NCI-H128 (cell line): ENCODE results near the gene ABAT.
A peak's percentile ranks its signal among the peaks of the same experiment; 100 is the strongest.
"Not testable (repeated sequence)": the region's sequence is repeated elsewhere in the genome, so short reads cannot be mapped to it uniquely, and the experiment has no call there.

Source experiments
- DNase-seq: peaks from one replicate; lab custom pipeline; 2025; ENCODE audit not compliant: unreplicated experiment; lab: John Stamatoyannopoulos, UW

The ABAT gene

DNA sequence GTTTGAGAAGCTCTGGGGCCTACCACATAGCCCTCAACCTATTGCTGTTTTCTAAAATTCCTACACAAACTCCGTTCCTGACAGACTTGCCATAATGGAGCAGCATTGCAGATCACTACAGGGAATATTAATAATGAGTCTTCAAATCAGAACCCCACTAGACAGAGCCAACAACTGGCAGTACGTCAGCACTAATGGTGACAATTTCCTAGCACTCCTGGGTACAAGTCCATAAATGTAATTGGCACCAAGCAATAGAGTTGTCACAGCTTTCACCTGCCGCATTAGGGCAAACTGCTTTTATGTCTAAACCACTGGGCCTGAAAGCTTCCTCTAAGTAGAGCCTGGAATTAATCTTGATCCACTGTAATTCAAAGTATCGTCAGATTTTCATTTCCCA is 25.5 kb upstream of the ABAT start:
- DNase-seq, result no peak

DNA sequence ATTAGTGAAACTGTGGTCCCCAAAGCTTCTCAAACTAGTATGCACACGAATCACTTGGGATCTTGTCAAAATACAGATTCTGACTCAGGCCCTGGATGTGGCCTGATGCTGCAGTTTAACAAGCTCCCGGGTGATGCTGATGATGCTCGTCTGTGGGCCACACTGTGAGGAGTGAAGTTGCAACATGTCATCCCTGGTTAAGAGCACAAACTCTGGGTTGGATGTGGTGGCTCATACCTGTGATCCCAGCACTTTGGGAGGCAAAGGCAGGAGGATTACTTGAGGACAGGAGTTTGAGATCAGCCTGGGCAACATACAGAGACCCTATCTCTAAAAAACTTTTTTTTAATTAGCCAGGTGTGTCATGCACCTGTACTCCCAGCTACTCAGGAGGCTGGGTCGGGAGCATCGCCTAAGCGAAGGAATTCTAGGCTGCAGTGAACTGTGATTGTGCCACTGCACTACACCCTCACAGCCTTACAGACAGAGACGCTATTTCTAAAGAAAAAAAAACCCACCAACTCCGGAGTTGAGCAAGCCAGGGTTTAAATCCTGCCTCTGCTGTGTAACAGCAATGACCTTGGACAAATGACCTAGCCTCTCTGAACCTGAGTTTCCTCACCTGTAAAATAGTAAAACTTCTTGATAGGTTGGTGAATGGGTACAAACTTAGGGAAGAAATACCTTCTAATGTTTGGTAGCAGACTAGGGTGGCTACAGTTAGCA is 24.4 kb upstream of the ABAT start:
- DNase-seq, result no peak

DNA sequence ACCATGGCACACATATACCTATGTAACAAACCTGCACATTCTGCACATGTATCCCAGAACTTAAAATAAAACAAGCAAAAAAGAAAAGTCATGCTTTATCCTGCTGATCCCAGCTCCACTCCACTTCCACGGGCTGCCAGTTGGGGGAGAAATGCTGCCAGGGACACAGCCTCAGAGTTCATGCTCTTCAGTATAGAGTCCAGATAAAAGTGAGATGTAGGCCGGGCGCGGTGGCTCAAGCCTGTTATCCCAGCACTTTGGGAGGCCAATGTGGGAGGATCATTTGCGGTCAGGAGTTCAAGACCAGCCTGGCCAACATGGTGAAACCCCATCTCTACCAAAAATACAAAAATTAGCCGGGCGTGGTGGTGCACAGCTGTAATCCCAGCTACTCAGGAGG is 22.5 kb upstream of the ABAT start:
- DNase-seq, result not testable (repeated sequence)

DNA sequence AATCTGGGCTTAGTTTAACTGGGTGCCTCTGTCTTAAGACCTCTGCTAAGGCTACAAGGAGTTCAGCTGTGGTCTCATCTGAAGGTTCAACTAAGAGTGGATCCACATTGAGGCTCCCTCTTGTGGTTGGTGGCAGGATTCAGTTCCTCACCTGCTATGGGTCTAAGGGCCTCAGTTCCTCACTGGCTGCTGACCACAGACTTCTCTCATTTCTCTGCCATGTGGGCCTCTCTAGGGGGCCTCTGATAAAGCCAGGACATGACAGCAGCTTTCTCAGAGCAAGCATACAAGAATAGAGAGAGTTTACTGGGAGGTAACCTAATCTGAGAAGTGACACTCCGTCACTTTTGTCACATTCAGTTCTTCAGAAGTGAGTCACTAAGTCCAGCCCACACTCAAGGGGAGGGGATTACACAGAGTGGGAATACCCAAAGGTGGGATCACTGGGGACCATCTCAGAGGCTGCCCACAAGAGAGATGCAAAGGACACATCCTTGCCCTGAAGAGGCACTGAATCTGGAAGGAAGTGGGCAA is 19.2 kb upstream of the ABAT start:
- no peak for DNase-seq

DNA sequence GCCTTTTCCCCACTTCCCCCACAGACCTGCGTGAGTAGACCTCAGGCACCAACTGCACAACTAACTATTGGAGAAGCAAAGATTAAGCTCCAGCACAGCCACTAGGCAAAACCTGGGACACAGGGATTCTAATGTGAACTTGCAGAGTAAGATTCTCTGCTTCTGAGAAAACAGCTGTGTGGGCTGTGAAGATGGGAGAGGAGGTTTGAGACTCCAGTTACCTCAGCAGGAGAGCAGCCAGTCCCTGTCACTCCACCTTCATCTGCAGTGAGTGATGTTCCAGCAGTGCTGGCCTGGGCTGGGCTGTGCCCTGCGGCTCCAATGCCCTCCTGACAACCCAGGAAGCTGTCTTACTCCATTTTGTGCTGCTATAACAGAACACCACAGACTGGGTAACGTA is 18.0 kb upstream of the ABAT start:
- no peak for DNase-seq

DNA sequence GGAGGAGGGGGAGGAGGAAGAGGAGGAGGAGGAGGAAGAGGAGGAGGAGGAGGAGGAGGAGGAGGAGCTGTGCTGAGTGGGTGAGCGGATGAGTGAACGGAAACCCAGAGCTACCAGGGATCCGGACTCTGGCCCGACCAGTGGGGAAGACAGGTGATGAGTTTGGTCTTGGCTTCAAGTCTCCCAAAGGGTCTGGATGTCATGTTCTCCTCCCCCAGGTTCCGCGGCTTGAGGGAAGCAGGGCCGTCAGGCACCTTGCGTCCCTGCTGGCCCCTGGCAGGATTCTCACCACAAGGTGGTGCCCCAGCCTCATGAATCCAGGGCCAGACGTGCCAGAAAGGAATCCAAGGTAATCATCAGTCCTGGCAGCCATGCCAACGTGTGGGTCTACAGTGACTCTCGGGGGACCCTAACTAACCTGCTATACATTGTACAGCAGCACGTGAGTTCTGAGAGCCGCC is 13.5 kb upstream of the ABAT start:
- peak; percentile 47 for DNase-seq

DNA sequence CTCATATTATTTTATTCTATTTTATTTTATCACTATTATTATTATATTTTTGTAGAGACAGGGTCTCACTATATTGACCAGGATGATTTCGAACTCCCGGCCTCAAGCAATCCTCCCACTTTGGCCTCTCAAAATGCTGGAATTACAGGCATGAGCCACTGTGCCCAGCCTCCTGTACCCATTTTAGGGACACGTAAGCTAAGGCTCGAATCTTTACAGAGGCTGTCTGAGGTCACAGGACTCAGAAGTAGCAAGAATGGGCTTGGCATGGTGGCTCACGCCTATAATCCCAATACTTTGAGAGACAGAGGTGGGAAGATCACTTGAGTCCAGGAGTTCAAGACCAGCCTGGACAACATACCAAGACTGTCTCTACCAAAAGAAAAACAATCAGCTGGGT is 12.7 kb upstream of the ABAT start:
- no peak for DNase-seq

DNA sequence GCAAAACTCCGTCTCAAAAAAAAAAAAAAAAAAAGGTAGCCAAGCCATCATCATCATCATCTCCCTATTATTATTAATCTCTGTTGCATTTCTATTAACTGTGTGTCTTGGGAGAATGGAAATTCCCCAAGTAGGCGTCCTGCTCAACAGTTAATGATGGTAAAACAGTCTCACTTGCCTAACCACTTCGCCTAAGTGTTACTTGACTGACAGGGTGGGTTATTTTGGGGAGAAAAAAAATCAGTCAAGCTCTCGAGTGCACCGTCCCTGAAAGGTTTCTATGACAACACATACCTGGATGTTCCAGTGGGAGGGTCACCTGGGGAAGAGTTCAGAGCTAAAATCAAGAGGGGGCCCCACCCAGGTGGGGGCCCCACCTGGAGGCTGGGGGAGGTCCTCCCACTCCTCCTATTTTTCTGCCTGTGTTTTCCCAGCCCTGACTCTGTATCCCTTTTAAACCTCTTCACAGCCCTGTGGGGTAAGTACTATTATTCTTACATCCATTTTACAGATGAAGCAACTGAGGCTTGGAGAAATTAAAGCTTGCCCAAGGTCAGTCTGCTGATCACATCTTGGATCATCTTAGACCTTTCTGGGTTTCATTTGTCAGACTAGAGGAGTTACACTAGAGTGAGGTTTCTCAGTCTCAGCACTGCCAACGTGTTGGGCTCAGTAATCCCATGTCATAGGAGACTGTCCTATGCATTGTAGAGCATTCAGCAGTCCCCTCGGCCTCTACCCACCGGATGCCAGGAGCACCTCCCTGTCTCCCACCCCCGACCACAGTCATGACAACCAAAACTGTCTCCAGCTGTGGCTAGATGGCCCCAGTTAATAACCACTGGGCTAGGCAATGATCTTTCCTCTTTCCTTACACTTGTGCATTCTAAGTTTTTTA is 11.0 kb upstream of the ABAT start:
- no peak for DNase-seq

DNA sequence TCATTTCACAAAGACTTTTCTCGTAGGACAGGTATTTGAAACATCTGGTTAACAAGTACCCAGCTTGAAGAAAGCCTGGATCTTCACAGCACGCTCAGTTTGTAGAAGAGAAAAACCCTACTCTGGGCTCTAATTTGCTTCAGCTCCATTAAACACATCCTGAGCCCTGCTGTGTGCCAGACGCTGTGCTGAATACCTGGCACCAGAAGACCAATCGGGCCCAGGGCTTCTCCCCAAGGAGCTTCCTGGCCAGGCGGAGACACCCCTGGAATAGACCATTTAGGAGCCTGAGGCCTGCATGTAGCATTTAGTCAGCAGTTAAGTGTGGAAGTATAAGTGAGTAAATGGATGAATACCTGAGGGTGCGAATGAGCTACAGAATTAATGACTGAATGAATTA is 8.9 kb upstream of the ABAT start:
- no peak for DNase-seq

DNA sequence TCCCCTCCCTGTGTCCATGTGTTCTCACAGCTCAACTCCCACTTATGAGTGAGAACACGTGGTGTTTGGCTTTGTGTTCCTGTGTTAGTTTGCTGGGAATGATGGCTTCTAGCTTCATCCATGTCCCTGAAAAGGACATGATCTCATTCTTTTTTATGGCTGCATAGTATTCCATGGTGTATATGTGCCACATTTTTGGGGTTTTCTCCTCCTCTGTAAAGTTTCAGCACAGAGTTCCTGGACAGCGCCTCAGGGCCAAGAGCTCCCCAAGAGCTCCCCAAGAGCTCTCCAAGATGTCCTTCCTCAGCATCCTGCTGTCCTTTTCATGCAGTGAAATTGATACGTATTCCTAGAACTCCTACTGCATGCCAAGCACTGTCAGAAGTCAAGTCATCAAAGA is 6.9 kb upstream of the ABAT start:
- no peak for DNase-seq

DNA sequence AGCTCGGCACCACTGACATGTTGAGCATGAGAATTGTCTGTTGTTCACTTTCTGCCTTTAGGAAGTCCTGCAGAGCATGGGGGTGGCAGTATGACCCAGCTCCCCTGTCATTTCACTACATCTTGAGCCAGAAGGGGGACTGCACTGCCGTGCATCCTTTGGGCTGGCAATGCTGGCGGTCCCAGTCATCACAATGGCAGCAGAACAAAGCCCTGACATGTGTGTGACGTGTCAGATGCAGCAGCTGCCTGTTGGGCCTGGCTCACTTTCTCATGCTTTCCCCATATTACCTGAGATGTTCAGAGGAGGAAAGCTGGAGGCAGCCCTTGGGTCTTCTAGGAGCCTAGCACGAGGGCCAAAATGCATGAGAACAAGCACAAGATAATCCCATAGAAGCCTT is 6.3 kb upstream of the ABAT start:
- no peak for DNase-seq

DNA sequence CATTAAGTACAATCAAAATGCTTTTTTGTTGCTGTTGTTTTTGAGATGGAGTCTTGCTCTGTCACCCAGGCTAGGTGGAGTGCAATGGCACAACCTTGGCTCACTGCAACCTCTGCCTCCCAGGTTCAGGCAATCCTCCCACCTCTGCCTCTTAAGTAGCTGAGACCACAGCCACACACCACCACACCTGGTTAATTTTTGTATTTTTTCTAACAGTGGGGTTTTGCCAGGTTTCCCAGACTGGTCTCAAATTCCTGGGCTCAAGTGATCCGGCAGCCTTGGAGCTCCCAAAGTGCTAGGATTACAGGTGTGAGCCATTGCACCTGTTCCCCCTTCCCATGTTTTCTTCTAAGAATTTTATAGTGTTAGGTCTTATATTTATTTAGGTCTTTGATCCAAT is 4.9 kb upstream of the ABAT start:
- no peak for DNase-seq

DNA sequence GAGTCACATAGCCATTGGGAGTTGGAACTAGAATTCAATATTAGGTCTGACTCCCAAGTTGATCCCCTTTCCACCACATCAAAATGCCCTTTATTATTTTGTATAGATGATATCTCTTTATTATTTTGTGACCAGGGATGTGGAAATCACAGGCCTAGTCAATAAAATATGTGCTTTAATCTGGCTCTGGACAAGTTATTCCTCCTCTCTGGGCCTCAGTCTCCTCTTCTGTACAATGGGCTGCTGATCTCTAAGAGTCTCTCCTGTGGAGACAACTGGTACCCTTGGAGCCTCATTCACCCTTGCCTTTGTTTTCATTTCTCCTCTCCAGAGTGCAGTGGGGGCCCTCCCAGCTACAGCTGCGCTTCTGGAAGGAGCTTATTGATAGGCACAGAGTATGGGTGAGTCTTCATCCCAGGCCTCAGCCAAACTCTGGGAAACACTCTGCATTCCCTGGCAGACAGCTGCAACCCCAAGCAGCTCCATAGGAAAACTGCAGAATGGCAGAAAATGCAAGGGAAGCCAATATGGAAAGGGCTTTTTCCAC is 4.3 kb upstream of the ABAT start:
- no peak for DNase-seq

DNA sequence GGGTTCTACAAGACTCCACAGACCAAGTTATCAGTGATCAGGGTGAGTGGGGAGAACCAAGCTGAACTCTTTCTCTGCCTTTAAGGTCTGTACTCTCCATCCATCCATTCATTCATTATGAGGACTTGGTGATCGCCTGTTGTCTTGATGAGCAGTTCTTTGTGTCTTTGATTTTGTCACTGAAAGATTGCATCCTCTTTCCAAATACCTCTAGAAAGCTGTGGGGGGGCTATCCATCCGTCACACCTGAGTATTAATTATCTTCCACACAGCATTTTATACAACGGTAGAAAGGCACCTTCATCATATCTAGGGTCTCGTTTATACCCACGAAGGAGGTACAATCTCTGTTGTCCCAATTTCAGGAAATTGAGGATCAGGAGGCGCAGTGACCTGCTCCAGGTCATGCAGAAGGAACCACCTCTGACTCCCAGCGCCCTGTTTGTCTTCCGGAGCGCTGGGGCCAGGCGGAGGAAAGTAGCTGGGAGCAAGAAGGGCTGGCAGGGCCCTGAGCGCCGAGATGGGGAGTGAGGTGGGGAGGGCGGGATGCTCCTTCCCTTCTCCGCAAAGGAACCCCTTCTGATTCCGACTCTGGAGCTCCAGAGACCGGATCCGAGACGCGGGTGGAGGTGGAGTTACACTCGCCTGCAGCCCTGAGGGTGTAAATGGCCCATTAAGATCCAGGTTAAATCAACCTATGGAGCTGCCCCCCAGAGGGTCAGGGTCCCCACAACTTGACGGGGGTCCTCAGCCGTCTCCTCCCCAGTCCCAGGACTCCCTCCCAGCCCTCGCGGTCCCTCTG is 605 bp upstream of the ABAT start:
- no peak for DNase-seq

DNA sequence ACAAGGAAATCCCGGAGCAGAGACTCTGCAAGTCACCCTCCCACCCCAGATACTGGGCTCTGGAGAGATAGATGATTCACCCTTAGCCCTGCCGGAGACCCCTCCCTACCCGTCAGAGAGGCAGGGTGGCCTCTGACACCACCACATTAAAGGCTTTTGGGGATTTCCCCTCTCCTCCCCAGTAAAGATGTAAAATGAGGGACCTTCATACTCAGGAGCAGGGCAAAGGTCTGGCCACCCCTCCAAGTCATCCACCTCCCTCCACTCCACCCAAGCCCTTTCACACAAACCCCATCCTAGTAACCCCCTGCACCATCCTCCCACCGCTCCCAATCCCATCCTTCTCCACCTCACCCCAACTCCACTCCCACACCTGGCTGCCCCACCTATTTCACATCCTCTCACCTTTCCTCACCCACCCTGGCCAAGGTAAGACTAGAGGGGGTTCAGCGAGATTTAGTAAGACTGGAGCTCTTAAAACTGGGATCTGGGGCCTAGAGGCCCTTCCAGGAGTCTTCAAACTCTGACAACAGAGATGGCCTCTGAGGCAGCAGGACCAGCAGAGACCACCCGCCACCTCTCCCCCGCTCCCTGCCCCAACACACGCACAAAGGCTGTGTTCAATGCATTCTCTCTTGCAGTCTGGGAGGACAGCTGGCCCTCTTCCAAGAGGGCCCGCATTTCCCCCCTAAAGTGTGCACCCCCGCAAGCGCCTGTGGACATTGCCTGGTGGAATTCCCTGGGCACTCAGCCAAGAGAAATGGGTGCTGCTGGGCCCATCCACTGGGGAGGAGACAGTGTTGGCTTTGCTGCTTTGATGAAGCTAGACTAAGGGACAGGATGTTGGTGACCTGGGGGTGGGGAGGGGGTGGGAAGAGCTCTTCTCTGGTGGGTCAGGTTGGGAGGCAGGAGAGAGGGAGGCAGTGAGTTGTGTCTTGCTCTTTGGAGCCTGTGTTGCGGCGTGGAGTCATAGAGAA is 1.1 kb downstream of the ABAT start:
- no peak for DNase-seq

DNA sequence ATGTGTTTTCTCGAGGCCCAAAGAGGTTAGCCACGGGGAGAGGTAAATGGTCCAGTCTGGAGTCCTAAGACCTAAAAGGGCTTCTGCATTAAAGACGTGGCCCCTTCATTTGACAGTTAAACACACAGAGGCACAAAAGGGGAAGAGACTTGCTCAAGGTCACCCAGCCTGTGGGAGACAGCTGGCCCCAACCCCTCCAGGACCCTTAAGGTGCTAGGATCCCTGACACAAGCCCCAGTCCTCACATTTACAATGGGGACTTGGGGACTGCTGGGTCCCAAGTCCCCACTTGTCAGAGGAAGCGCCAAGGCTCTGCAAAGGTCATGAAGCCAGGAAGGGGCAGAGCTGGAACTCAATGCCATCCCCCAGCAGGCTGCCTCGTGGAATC is 1.7 kb downstream of the ABAT start:
- DNase-seq, result no peak

DNA sequence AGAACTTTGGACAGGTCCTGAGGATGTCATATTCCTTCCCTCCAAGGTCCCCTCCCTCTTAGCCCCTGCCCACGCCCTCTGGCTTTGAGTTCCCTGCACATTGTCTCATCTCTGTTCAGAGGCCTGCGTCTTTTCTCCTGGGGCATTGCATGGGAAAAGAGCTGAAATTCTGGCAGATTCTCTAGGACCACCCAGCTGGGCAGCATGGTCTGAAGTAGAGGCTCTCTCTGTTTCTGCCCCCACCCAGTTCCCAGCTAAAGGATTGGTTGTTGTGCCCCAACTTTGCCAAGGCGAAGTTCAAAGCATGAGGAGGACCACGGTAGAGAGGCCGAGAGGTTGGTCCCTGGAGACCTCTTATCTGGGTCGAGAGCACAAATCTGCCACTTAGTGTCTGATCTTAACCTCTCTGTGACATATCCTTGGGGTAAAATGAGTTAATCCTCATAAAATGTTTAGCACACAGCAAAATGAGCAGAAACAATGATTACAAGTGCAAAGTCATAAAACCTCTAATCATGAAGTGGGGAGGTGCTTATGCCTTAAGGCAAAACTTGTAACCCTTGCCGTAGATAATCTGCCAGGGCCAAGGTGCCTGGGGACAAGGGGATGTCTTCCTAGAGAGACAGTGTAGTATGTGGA is 2.4 kb downstream of the ABAT start:
- DNase-seq, result no peak

DNA sequence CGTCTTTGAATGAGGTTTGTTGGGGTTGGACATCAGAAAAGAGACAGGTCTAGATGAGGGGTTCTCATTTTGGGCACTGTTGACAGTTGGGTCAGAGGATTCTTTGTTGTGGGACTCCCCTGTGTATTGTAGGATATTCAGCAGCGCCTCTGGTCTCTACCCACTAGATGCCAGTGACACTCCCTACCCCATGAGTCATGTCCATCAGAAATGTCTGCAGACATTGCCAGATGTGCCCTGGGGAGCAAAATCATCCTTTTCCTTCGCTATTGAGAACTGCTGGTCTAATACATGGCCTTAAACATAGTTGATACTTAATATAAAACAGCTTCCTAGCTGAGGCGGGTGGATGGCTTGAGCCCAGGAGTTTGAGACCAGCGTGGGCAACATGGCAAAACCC is 3.1 kb downstream of the ABAT start:
- no peak for DNase-seq
